CD14-positive monocyte (primary cell): ENCODE measurements around the gene CATSPERE. TPM values are rescaled to one million over a fixed set of nuclear protein-coding genes. Genes with fewer than 3 reads are reported as not detected.

Experiments
- DNase-seq, 3 donors: peaks; one replicate each; pipeline ENCODE4 v3.0.0-alpha.2; 2011 to 2022
- H2AFZ ChIP-seq: 2 replicates; pipeline ENCODE4 v1.6.0; 2012; ENCODE audit warnings: mild to moderate bottlenecking, low read depth, low read length, inconsistent platforms; ENCODE audit not compliant: insufficient read depth, poor library complexity, severe bottlenecking
- H3K27ac ChIP-seq, 2 donors: 1 replicate in 1 of 2; 2 replicates in 1 of 2; pipeline ENCODE4 v1.5.1; 2012 to 2013; ENCODE audit warnings: low read length in 2 of 2, control low read depth in 1 of 2, inconsistent platforms in 1 of 2, low read depth in 1 of 2, mild to moderate bottlenecking in 1 of 2
- H3K27me3 ChIP-seq, 2 donors: one replicate each; pipeline versions ENCODE4 v1.6.0 to v1.6.1; 2011 to 2013; ENCODE audit warnings: low read length in 2 of 2; ENCODE audit not compliant: control insufficient read depth in 2 of 2, insufficient read depth in 2 of 2
- H3K36me3 ChIP-seq, 2 donors: replicated peaks in 1 of 2; 1 replicate in 1 of 2; 2 replicates in 1 of 2; pipeline versions ENCODE4 v1.5.1 to v1.6.1; 2012 to 2013; ENCODE audit warnings: low read length in 2 of 2, control low read depth in 1 of 2, inconsistent platforms in 1 of 2, mild to moderate bottlenecking in 1 of 2; ENCODE audit not compliant: insufficient read depth in 2 of 2, control insufficient read depth in 1 of 2
- H3K4me1 ChIP-seq, 2 donors: 1 replicate in 1 of 2; 2 replicates in 1 of 2; pipeline versions ENCODE4 v1.5.1 to v1.6.1; 2012 to 2013; ENCODE audit warnings: low read length in 2 of 2, control low read depth in 1 of 2, inconsistent platforms in 1 of 2, mild to moderate bottlenecking in 1 of 2, moderate library complexity in 1 of 2; ENCODE audit not compliant: insufficient read depth in 2 of 2, control insufficient read depth in 1 of 2
- H3K4me2 ChIP-seq: replicated peaks from 2 replicates; pipeline ENCODE3; 2012; ENCODE audit warnings: low read length, moderate library complexity, mild to moderate bottlenecking; ENCODE audit not compliant: poor library complexity, severe bottlenecking; ENCODE audit errors: extremely low read depth
- H3K4me3 ChIP-seq, 3 experiments: fragments of 200-600 bp in 1 of 3; sonication (generic) in 1 of 3; replicated peaks in 1 of 3; 1 replicate in 2 of 3; 2 replicates in 1 of 3; pipeline ENCODE4 v1.5.1; 2011 to 2013; ENCODE audit warnings: low read length in 3 of 3, mild to moderate bottlenecking in 3 of 3, control low read depth in 2 of 3, low read depth in 2 of 3, inconsistent platforms in 1 of 3, moderate library complexity in 1 of 3
- H3K79me2 ChIP-seq: 2 replicates; pipeline ENCODE4 v1.6.0; 2012; ENCODE audit warnings: mild to moderate bottlenecking, control low read depth, inconsistent platforms, low read length, moderate library complexity; ENCODE audit not compliant: insufficient read depth
- H3K9ac ChIP-seq: 2 replicates; pipeline ENCODE4 v1.6.0; 2017; ENCODE audit warnings: low read length, mild to moderate bottlenecking; ENCODE audit not compliant: insufficient read depth, poor library complexity, severe bottlenecking
- H3K9me3 ChIP-seq, 2 donors: replicated peaks in 1 of 2; 1 replicate in 1 of 2; 2 replicates in 1 of 2; pipeline versions ENCODE4 v1.5.1 to v1.6.1; 2012 to 2013; ENCODE audit warnings: low read length in 2 of 2, control low read depth in 1 of 2; ENCODE audit not compliant: control insufficient read depth in 1 of 2, insufficient read depth in 1 of 2
- H4K20me1 ChIP-seq: 2 replicates; pipeline ENCODE4 v1.6.0; 2012; ENCODE audit warnings: mild to moderate bottlenecking, low read length, control low read depth, moderate library complexity; ENCODE audit not compliant: insufficient read depth
- H3K27ac Mint-ChIP-seq, 7 donors: one replicate each; pipeline ENCODE4 v1.8.0; 2020; ENCODE audit warnings: mild to moderate bottlenecking in 7 of 7, mixed read lengths in 7 of 7, moderate library complexity in 6 of 7, inconsistent platforms in 2 of 7
- H3K27me3 Mint-ChIP-seq, 3 donors: one replicate each; pipeline ENCODE4 v1.8.0; 2021 to 2022; ENCODE audit warnings: low read depth in 3 of 3, mild to moderate bottlenecking in 3 of 3, mixed read lengths in 3 of 3, moderate library complexity in 3 of 3, inconsistent platforms in 1 of 3
- H3K36me3 Mint-ChIP-seq, 2 donors: one replicate each; pipeline ENCODE4 v1.8.0; 2020; ENCODE audit warnings: mixed read lengths in 2 of 2, inconsistent platforms in 1 of 2, mild to moderate bottlenecking in 1 of 2
- H3K4me1 Mint-ChIP-seq: one replicate; pipeline ENCODE4 v1.8.0; 2020; ENCODE audit warnings: mild to moderate bottlenecking, mixed read lengths
- H3K4me3 Mint-ChIP-seq, 2 donors: one replicate each; pipeline ENCODE4 v1.8.0; 2020; ENCODE audit warnings: mild to moderate bottlenecking in 2 of 2, mixed read lengths in 2 of 2, moderate library complexity in 1 of 2
- H3K9me3 Mint-ChIP-seq, 7 donors: one replicate each; pipeline ENCODE4 v1.8.0; 2020 to 2022; ENCODE audit warnings: mixed read lengths in 7 of 7, mild to moderate bottlenecking in 6 of 7, moderate library complexity in 6 of 7, inconsistent platforms in 2 of 7
- CTCF ChIP-seq: fragments of 200-600 bp; IDR thresholded peaks from one replicate; pipeline ENCODE4 v1.8.0; 2022; ENCODE audit warnings: antibody characterized with exemption, mild to moderate bottlenecking
- WGBS: methylation state at CpG from one replicate; pipeline ENCODE4 v1.1.5; 2013; ENCODE audit warnings: missing lambda C conversion rate; ENCODE audit not compliant: insufficient coverage; 5-methylcytosine and 5-hydroxymethylcytosine counted together
- intact Hi-C, 2 donors: fragments of 100-400 bp; cut with micrococcal nuclease; formaldehyde crosslinking; loops; one replicate each; pipeline versions ENCODE4 v1.15.0 to v1.15.1; 2023
- polyA plus RNA-seq, 3 donors: library from polyadenylated mRNA; depleted of rRNA in 1 of 3; unstranded in 2 of 3; stranded (reverse) in 1 of 3; fragments of 300-500 nt in 2 of 3; fragments of >200 nt in 1 of 3; fragmentation: Illumina TruSeq in 2 of 3; gene quantifications; 1 replicate in 2 of 3; 2 replicates in 1 of 3; pipeline ENCODE4 v1.2.3, GENCODE V29; 2012 to 2021

The CATSPERE gene
- polyA plus RNA-seq, 3 donors: 0.63 TPM; not detected in 2

DNA sequence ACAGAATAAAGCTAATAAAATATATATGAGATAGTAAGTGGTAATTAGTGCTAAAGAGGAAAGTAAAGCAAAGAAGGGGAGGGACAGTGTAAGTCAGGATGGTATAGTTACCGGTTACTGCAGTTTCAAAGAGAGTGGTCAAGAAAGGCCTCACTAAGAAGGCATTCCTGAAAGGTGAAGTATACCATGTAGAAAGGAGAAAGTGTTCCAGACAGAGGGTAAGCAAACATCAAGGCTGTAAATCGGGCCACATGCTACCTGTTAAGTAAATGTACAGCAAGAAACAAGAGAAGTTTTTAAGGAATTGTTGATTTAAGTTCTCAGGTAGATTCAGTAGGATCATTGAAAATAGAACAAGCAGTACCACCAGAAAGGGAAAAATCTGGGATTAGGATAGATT is 201.5 kb downstream of the CATSPERE start:
- H3K4me3 ChIP-seq: no peak overlapping the region
- no peaks in the 10 kb centered on the region for H3K9me3 ChIP-seq
- H3K4me2 ChIP-seq: no peak overlapping the region
- H3K9ac ChIP-seq: no peak overlapping the region
- Mint-ChIP-seq H3K4me1 (peaks cover 12% of the 10 kb centered on the region), H3K4me3 (no peak overlapping the region), H3K36me3 (peaks cover 22 to 41% of the 10 kb centered on the region in 2 donors), H3K9me3 (peaks cover 0 to 3% (median 2%) of the 10 kb centered on the region in 7 donors), H3K27ac (no peak overlapping the region), H3K27me3 (peaks cover 0 to 2% (median 0%) of the 10 kb centered on the region in 3 donors)
- intact Hi-C loops: no loop called here
- WGBS: 100% methylated on average over 2 of the region's 2 CpGs
- H3K27ac ChIP-seq: no peak overlapping the region
- peaks cover 0 to 9% of the 10 kb centered on the region in 2 donors for H3K4me1 ChIP-seq
- no peak for TF ChIP-seq CTCF
- H3K27me3 ChIP-seq: no peaks in the 10 kb centered on the region
- H3K36me3 ChIP-seq: peaks cover 7 to 27% of the 10 kb centered on the region in 2 donors
- H3K79me2 ChIP-seq: peaks cover 88% of the 10 kb centered on the region
- no peak overlapping the region for H2AFZ ChIP-seq
- H4K20me1 ChIP-seq: peaks cover 53% of the 10 kb centered on the region
- no peak for DNase-seq

DNA sequence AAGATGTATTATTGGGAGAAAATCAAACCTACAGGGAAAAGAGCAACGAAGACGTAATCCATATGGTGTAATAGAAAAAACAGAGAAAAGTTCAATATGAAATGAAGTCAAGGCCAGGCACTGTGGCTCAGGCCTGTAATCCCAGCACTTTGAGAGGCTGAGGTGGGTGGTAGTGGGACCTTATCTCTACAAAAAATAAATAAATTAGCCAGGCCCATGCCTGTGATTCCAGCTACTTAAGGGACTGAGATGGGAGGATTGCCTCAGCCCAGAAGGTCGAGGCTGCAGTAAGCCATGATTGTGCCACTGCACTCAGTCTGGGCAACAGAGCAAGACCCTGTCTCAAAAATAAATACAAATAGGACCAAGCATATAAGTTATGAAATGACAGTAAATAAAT is 203.3 kb downstream of the CATSPERE start:
- H3K27me3 Mint-ChIP-seq: peaks cover 0 to 2% (median 0%) of the 10 kb centered on the region in 3 donors
- Histone ChIP-seq H3K9ac (no peak overlapping the region), H3K4me3 (no peak overlapping the region), H3K79me2 (peaks cover 85% of the 10 kb centered on the region), H3K4me1 (peaks cover 0 to 9% of the 10 kb centered on the region in 2 donors), H3K36me3 (peaks cover 5 to 14% of the 10 kb centered on the region in 2 donors), H3K27me3 (no peaks in the 10 kb centered on the region), H3K27ac (no peak overlapping the region), H2AFZ (no peak overlapping the region), H3K4me2 (no peak overlapping the region), H3K9me3 (no peaks in the 10 kb centered on the region), H4K20me1 (peaks cover 40% of the 10 kb centered on the region)
- H3K27ac Mint-ChIP-seq: peak overlapping the region in 1 of 7 donors; percentile 55
- H3K4me1 Mint-ChIP-seq: peaks cover 1% of the 10 kb centered on the region
- H3K36me3 Mint-ChIP-seq: peaks cover 9 to 27% of the 10 kb centered on the region in 2 donors
- 100% methylated on average over 2 of the region's 3 CpGs for WGBS
- H3K9me3 Mint-ChIP-seq: peaks cover 0 to 3% (median 2%) of the 10 kb centered on the region in 7 donors
- no peak for DNase-seq
- H3K4me3 Mint-ChIP-seq: no peak overlapping the region
- intact Hi-C loops: no loop called here
- TF ChIP-seq CTCF: no peak
